Forelimb muscle (tissue), 1 donor: ENCODE results near the gene LUC7L3. TPM values are rescaled to one million over a fixed set of nuclear protein-coding genes. Genes with fewer than 3 reads are reported as not detected.

Experiments used
- DNase-seq: peaks from one replicate; pipeline ENCODE4 v3.0.0-alpha.2; 2013; ENCODE audit warnings: low read depth
- polyA plus RNA-seq: library from polyadenylated mRNA; unstranded; fragments of 120-200 nt; gene quantifications from one replicate; pipeline ENCODE4 v1.2.1, GENCODE V29; 2013; ENCODE audit not compliant: insufficient read length

The LUC7L3 gene
- polyA plus RNA-seq, 1 donor = 299 TPM

- no peak for DNase-seq
These were observed 35.1 kb downstream of the LUC7L3 start for GRCh38 chr17:50754521-50754920.

- no peak for DNase-seq
These were observed 39.1 kb downstream of the LUC7L3 start for GRCh38 chr17:50758524-50758923.

DNA sequence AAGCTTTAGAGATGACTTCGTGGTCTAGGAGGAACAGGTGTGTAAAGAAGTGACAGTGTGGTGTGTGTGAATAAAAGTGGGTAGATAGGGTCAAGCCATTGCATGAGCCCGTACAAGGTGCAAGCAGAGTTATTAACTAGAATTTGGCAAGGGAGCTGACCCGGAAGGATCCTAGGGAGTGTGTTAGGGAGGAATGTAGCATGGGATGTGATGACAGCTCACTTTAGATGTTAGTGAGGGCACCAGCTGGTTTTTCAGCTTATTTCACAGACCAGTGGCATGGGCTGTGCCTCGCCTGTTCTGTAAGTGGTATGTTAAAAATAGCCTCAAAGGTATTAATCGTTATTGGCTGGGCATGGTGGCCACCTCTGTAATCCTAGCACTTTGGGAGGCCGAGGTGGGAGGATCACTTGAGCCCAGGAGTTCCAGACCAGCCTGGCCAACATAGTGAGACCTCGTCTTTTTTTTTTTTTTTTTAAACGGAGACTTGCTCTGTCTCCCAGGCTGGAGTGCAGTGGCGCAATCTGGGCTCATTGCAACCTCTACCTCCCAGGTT is 39.7 kb downstream of the LUC7L3 start:
- DNase-seq = no peak

- no peak for DNase-seq
These were observed 42.8 kb downstream of the LUC7L3 start for GRCh38 chr17:50762177-50762576.

DNA sequence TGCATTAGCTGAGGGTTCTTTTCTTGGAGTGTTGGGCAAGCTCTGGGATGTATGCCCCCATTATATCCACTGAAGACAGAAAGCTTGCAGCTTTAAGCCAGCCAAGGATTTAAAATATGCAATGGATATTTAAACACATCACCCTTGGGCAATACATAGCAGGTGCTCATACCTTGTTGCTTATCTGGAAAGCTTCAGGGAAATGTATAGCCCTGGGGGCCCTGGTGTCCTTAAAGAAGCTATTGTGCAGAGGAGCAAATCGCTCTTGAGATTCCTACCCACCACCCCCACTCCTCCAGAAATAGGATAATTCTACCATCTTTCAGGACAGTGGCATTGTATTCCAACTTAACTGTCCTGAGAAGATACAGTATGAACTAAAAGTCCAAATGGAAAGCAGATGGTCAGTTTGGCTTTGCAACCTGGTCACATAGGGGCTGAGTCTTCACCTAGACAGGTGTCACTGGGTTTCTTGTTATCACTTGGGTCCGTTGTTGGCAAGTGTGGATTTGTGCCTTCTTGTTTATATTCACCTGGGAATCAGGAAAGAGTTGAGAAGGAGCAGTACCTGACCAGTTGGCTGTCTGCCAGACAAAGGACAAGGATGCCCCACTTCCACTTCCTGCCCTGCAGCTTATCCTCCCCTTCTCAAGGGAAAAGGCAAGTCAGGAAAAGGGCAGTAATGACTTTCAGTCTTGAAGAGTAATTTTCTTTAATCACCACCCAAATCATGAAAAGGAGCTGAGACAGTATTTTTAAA is 44.5 kb downstream of the LUC7L3 start:
- DNase-seq = no peak

GRCh38 chr17:50764734-50765149 is 45.3 kb downstream of the LUC7L3 start:
- DNase-seq = no peak

DNA sequence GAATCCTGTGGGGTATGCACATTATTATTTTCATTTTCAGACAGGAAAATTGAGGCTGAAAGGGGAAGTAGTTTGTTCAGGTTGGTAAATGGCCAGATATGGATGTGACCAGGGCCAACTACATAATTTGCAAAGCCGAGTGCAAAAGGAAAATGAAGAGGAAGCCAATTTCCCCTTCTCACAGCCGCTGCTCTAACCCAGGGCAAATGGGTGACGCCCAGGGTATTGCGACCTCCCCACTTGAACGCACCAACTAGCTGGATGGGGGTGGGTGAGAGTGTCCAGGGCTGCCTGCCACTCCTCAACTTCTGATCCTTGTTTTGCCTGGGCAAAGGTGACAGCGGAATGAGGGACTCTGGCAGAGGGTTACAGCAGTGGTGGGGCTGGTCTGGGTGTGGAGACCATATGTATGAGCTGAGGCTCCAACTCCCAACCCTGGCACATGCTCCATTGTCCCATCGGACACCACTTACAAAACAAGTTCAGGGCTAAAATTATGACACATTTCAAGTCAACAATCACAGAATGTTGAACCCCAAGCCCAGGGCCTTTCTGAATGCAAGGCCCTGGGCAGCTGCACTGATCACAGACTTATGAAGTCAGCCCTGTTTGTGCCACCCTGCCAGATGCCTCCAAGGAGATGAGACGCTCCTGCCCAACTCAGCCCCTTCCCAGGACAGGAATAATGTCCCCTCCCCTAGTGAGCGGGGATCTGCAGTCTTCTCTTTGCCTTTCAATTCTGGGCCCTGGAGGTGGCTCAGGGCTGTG is 46.2 kb downstream of the LUC7L3 start:
- DNase-seq = peak; percentile 22

DNA sequence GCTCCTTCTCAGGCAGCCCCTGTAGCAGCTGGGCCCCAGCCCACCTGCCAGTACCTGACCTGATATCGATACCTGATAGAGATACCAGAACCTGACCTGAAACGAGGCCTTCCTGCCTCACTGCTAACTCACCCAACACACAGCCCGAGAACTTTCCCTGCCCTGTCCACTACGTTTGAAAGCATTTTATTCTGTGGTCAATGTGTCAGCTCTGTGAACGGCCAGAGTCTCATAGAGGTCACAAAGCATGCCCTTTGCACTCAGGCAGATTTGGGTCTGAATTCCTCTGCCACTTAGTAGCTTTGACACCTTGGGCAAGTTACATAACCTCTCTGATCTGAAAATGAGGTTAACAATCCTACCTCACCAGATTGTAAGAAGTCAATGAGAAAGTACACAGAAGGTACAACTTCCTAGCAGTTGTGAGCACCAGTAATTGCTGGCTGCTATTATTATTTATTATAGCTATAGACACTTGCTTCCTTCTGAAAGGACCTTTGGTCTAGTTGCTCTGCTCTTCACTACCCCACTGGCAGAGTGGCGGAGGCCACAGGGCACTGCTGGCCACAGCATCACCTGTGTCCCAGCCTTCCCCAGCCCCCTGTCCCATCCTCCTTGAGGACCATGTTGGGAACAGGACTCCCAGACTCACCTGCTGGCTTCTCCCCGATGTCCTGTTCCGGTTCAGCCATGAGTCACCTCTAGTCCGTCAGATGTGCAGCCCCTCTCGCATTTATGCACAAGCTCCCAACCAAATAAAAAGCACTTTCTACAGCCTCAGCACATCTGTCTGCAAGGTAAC is 47.0 kb downstream of the LUC7L3 start:
- no peak for DNase-seq

- no peak for DNase-seq
These were observed 47.6 kb downstream of the LUC7L3 start for GRCh38 chr17:50767030-50767429.

GRCh38 chr17:50767446-50767845 is 48.0 kb downstream of the LUC7L3 start, which contains the start of gene ANKRD40CL:
Gene ANKRD40CL, minus strand, starts transcription at chr17:50767518. Its CDS starts 605 bp downstream, at chr17:50766913.
- DNase-seq = no peak

DNA sequence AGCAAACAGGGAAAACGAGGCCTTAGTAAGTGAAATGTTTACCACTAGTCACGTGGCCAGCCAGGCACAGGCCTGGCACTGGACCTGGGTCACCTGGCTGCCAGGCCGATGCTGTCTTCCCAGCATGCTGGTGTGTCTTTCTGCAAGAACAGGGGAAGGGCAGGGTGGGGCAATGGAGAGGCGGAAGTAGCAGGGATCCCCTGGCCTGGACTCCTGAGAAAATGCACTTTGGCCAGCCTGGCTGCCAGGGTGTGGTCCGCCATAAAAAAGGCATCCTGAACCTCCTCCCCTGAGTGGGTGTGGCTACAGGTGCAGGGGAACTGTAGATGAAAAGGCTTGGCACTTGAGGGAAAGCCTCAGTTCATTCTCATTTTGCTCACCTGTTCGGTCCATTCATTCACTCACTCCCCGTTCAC is 49.0 kb downstream of the LUC7L3 start:
- no peak for DNase-seq

DNA sequence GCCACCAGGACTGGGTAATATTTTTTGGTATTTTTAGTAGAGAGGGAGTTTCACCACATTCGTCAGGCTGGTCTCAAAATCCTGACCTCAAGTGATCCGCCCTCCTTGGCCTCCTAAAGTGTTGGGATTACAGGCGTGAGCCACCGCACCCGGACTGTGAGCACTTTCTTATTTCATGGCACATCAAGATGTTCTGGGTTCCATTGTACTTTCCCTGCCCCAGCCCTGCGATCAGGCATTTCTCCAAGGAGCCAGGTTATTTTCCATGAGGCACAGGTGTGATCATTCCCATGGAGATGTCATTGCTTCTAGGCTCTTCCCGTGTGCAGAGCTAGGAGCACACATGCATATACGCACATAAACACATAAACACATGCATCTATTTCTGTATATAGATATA is 50.5 kb downstream of the LUC7L3 start:
- DNase-seq = no peak

GRCh38 chr17:50770346-50770745 is 50.9 kb downstream of the LUC7L3 start:
- DNase-seq = no peak

- no peak for DNase-seq
These were observed 52.8 kb downstream of the LUC7L3 start for GRCh38 chr17:50771991-50772785.

DNA sequence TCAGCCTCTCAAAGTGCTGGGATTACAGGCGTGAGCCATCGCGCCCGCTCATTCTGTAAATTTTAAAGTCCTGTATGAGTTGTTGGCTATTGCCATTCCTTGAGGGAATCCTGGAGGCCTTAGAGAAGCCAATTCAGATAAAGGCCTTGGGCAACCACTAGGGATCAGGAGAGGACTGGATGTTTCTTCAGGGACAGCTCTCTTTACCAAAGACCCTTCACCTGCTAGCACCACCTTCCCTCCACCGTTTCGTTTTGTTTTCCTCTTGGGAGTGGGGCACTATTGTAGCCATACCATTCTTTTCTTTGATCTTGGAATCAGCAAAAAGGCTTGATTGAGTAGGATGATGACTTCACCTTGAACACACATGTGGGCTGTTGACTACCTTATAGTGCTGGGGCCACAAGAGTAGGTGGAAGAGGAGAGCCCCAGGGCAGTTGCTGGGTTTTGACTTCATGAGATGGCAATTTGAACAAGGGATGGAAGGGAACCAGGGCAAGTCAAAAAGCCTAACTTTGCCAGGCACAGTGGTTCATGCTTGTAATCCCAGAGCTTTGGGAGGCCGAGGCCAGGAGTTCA is 54.9 kb downstream of the LUC7L3 start:
- no peak for DNase-seq

- DNase-seq = no peak
These were observed 56.5 kb downstream of the LUC7L3 start for GRCh38 chr17:50775926-50776325.

DNA sequence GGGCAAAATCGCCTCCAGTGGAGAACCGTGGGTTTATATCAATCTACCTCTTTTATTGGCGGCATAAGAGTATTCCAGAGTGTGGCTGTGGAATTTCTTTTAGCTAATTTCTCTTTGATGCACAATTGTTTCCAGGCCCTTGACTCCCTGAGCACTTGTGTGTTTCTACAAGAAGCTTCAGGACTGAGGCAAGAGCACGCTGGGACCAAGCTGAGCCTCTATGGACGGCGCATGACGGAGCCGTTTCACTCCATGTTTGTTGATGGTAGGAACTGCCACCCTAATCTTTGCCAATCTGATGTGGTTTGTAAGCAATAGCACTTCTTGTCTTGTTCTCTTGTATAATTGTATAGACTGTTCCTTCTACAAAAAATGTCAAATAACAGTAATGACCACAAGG is 59.1 kb downstream of the LUC7L3 start:
- DNase-seq = no peak

GRCh38 chr17:50778988-50779387 is 59.6 kb downstream of the LUC7L3 start:
- no peak for DNase-seq

DNA sequence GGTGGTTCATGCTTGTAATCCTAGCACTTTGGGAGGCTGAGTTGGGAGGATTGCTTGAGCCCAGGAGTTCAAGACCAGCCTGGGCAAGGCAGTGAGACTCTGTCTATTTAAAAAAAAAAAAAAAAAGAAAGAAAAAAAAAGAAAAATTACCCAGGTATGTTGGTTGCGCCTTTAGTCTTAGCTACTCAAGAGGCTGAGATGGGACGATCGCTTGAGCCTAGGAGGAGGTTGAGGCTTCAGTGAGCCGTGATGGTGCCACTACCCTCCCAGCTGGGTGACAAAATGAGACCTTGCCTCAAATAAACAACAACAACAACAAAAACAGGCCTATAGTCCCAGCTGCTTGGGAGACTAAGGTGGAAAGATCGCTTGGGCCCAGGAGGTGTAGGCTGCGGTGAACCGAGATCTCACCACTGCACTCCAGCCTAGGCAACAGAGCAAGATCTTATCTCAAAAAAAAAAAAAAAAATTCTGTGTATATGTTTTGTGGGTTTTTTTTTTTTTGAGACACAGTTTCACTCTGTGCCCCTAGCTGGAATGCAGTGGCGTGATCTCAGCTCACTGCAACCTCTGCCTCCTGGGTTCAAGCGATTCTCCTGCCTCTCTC is 60.4 kb downstream of the LUC7L3 start:
- no peak for DNase-seq

- no peak for DNase-seq
These were observed 61.8 kb downstream of the LUC7L3 start for GRCh38 chr17:50781167-50781566.
